ENCODE data around the gene IL10RA.
"Not testable (repeated sequence)": the region's sequence is repeated elsewhere in the genome, so short reads cannot be mapped to it uniquely, and the experiment has no call there.

IL10RA gene

DNA sequence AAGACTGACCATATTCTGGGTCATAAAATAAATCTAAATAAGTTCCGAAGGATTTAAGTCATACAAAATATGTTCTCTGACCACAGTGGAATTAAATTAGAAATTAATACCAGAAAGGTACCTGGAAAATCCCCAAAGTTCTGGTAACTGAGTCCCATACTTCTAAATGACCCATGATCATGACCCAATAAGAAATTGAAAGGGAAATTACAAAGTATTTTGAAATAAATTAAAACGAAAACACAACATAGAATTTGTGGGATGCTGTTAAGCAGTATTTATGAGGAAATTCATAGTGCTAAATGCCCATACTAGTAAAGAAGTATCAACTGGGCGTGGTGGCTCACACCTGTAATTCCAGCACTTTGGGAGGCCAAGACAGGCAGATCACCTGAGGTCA lies 23.4 kb upstream of the IL10RA start:
- DNase-seq (ENCODE audit: low spot score) = no peak

GRCh38 chr11:117966908-117967307 lies 19.3 kb upstream of the IL10RA start:
- DNase-seq (ENCODE audit: low spot score) = no peak

DNA sequence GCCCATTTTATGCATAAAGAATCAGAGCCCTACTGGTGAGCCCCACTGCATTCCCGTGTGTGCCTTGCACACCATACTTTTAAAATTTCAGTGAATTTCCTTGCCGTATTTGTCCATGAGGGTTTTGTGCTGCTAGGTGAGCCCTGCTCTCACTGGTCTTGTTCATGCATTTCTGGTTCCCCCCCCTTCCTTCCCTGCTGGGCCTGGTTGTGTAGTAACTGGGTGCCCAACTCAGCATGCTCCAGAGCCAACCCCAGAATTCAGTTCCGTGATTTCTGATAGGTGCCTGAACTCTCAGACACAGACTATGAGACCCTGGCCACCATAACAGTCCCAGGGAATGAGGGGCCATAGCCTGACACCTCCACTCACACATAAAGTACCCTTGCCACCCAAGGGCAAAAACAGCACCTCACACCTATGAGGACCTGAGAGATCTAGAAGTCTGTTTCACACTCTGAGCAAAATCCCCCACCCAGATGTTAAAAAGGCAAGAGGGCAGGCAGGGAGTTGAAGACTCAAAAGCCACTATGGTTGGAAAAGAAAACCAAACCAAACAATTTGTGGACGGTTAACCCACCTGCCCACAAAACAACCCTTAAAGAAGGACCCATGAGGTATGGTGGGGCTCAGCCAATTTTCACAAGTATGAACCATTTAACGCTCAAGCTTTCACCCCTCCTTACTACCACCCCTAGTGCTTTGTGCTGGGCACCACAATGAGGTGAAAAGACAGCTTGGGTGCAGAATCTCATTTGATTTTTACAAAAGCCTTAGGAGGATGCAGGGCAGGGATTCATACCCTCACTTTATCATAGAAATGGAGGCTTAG lies 16.8 kb upstream of the IL10RA start:
- DNase-seq (ENCODE audit: low spot score) = no peak

- no peak for DNase-seq (ENCODE audit: low spot score)
Observed at GRCh38 chr11:117970400-117971024, 15.7 kb upstream of the IL10RA start.

DNA sequence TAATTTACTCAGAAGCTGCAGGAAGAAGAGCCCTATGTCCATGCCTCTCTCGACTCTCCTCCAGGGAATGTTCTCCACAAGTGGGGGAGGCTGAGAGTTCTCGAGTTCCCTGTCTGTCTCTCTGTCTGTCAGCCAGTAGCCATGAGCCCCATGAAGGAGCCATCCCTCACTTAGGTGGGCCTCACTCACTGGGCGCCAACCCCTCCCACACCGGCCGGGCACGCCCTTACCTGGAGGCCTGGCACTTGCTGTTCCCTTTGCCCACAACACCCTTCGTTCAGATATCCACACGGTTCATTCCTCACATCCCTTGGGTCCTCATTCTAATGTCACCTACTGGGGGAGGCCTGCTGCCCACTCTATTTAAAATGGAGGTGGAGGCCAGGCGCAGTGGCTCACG lies 14.2 kb upstream of the IL10RA start:
- no peak for DNase-seq (ENCODE audit: low spot score)

- no peak for DNase-seq (ENCODE audit: low spot score)
Observed at GRCh38 chr11:117972629-117973502, 13.3 kb upstream of the IL10RA start.

GRCh38 chr11:117973503-117973860 lies 12.7 kb upstream of the IL10RA start:
- DNase-seq (ENCODE audit: low spot score) = no peak

- no peak for DNase-seq (ENCODE audit: low spot score)
Observed at GRCh38 chr11:117976445-117976844, 9.7 kb upstream of the IL10RA start.

- DNase-seq (ENCODE audit: low spot score) = no peak
Observed at GRCh38 chr11:117977029-117977428, 9.2 kb upstream of the IL10RA start.

GRCh38 chr11:117977612-117978264 lies 8.5 kb upstream of the IL10RA start:
- not testable (repeated sequence) for DNase-seq (ENCODE audit: low spot score)

DNA sequence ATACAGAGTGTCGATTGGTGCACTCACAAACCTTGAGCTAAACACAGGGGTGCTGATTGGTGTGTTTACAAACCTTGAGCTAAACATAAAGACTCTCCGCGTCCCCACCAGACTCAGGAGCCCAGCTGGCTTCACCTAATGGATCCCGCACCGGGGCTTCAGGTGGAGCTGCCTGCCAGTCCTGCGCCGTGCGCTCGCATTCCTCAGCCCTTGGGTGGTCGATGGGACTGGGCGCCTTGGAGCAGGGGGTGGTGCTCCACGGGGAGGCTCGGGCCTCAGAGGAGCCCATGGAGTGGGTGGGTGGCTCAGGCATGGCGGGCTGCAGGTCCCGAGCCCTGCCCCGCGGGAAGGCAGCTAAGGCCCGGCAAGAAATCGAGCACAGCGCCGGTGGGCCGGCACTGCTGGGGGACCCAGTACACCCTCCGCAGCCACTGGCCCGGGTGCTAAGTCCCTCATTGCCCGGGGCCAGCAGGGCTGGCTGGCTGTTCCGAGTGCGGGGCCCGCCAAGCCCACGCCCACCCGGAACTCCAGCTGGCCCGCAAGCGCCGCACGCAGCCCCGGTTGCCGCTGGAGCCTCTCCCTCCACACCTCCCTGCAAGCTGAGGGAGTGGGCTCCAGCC lies 7.8 kb upstream of the IL10RA start:
- not testable (repeated sequence) for DNase-seq (ENCODE audit: low spot score)

- DNase-seq (ENCODE audit: low spot score) = no peak
Observed at GRCh38 chr11:117978991-117979390, 7.2 kb upstream of the IL10RA start.

- no peak for DNase-seq (ENCODE audit: low spot score)
Observed at GRCh38 chr11:117979481-117980211, 6.5 kb upstream of the IL10RA start.

DNA sequence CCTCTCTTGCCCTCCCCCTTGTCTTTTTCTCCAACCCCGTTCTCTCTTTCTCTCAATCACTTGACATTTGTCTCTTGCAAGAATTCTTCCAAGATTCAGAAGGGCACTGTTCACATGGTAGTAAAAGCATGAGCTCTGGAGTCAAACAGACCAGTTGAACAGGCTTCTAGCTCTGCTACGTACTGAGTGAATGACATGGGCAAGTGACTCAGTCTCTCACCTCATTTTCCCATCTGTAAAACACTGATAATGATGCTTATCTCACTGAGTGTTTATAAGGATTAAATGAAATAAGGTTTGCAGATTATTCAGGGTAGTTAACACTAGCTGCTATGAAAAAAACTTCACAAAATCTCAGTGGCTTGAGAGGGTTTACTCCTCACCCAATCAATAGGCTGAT lies 5.9 kb upstream of the IL10RA start:
- DNase-seq (ENCODE audit: low spot score) = no peak

GRCh38 chr11:117980720-117981119 lies 5.5 kb upstream of the IL10RA start:
- no peak for DNase-seq (ENCODE audit: low spot score)

DNA sequence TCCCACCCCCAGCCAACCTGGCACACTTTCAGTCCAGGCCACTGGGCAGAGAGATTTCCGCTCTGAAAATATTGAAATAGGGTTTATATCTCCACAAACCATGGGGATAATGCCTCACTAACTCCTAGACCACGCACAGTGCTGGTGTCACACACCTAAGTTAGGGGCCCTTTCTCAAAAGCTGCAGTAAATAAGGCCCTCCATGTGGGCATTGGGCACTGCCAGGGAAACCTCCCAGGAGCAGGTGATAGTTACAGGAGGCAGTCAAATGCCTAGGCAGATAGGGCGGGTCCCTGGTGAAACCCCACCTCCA lies 3.1 kb upstream of the IL10RA start:
- no peak for DNase-seq (ENCODE audit: low spot score)

GRCh38 chr11:117984476-117984875 lies 1.7 kb upstream of the IL10RA start:
- no peak for DNase-seq (ENCODE audit: low spot score)

GRCh38 chr11:117986981-117987574 lies 884 bp downstream of the IL10RA start:
- no peak for DNase-seq (ENCODE audit: low spot score)

DNA sequence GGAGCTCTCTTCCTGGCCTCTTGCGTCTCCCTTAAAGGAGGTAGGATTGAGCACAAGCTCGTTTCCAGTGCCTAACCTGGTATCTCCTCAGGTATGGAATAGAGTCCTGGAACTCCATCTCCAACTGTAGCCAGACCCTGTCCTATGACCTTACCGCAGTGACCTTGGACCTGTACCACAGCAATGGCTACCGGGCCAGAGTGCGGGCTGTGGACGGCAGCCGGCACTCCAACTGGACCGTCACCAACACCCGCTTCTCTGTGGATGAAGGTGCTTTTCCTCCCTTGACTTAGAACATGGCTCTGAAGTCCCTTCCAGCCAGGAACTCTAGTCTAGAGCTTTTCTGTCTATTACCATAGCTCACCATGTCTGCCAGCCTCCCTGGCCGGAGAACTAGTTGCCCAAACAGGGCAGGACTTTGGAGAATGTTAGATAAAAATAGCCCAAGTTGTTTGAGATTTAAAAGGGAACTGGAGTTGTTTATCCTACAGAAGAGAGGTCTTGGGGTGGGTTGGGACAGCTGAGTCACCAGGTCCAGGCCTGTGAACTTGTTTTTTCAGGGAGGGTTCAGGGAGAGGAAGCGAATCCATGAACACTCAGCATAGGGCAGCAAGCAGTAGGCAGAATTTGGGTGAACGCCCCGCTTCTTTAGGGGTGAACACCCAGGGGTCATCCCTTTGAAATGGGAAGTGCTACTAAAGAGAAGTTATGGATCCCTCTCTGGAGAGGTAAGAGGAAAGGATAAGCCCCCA lies 3.3 kb downstream of the IL10RA start:
- no peak for DNase-seq (ENCODE audit: low spot score)

DNA sequence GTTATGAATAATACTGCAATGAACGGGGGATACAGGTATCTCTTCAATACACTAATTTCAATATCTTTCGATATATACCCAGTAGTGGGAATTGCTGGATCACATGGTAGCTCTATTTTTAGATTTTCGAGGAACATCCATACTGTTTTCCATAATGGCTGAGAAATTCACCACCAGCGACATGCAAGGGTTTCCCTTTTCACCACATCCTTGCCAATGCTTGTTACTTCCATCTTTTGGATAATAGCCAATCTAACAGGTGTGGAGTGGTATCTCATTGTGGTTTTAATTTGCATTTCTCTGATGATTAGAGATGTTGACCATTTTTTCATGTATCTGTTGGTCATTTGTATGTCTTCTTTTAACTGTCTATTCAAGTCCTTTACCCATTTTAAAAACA lies 5.9 kb downstream of the IL10RA start:
- DNase-seq (ENCODE audit: low spot score) = no peak
